HG02610 (cell line): ENCODE measurements around the gene ZFYVE19.

Experiments
- ATAC-seq: cut with Tn5 transposase; IDR thresholded peaks from one replicate; pipeline ENCODE4 v1.9.1; 2021; ENCODE audit warnings: mild to moderate bottlenecking, moderate library complexity; ENCODE audit not compliant: unreplicated experiment

Gene ZFYVE19

GRCh38 chr15:40775740-40776536 is 31.0 kb upstream of the ZFYVE19 start:
- ATAC-seq = no peak

DNA sequence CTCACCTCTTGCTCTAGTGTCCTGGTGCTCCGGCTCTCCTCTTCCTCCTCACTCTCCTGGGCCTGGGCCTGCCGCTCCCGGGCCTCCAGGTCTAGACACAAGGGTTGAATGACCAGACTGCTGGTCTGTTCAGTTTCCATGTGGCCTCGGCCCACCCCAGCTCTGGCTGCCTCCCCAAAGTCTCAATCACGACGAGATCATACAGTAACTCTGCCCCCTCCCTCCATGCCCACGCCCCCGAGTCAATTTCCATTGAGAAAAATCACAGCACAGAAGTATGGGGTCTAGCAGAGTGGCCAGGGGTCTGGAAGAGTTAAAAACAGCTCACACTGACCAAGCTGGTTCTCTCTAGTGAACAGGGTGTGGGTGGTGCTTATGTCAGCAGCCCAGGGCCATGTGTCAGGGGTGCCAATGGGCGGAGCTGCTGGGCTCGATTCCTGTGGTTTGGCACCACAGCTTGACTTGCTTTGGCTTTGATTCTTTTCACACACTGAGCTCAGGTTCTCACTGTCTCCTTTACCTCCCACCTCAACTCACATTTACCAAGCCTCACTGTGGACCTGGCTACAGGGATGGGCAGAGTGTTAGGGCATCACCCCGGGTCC is 30.2 kb upstream of the ZFYVE19 start:
- ATAC-seq = no peak

GRCh38 chr15:40782609-40783227 is 24.2 kb upstream of the ZFYVE19 start:
- peak; percentile 63 for ATAC-seq

DNA sequence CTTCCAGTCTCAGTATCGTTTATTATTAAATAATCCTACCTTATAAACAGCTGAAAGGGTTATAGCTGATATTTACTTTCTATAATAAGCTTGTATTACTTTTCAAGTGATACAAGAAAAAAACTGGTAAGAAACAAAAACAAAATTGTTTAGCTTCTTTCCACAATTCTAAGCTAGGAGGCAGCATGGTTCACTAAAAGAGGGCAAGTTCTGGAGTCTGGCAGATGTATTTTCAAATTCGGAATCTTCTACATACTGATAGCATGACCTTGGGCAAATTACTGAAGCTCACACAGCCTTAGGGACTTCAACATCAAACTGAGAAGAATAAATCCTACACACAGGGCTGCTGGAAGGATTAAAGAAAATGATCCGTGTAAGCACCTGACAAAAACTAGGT is 21.7 kb upstream of the ZFYVE19 start:
- ATAC-seq = no peak

DNA sequence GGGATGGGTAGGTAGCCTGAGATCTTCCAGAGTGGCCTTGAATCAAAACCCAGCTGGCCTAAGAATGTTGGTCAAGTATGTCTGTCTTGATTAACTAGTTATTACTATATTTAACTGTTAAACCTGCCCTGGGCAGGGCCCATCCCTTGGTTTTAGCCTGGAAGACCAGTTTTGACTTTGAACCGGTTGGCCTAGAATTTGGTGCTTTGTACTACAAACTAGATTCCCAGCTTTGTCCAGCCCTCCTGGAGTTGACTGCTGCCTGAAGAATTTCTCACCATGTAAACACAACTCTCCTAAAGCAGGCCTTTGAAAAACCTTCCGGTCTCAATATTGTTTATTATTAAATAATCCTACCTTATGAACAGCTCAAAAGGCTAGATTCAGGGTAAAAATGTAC is 21.1 kb upstream of the ZFYVE19 start:
- ATAC-seq = no peak

- no peak for ATAC-seq
Observed at GRCh38 chr15:40787344-40787841, 19.5 kb upstream of the ZFYVE19 start.

DNA sequence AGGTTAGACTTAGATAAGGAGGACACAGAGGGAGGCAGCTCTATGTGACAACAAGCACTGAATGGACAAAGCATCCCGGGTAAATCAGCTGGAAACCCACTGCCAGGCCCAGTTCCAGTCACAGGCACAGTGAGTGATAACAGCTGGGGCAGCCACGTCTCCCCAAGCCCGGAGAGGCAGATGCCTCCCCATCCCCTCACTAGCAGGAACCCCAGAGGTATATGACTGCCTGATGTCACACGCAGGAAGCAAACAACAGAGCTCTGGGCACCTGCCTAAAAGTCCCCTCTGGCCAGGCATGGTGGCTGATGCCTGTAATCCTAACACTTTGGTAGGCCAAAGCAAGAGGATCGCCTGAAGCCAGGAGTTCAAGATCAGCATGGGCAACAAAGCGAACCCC is 18.9 kb upstream of the ZFYVE19 start:
- no peak for ATAC-seq

DNA sequence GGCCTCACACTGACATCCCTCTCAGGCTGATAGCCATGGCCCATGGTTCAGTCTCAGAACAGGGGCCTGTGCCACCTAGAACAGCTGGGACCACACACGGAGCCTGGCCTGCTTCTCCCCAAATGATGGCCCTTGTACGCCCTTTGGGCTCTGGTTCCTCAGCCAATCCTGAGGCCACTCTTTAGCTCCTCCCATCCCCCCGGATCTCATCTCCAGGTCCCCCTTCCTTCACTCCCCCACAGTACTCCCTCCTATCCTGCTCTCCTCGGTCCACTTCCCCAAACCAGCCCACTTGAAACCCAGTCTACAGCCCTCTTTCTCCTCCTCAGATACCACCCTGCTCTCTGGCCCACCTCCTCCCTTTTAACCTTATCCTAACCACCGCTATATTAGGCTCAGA is 17.8 kb upstream of the ZFYVE19 start:
- no peak for ATAC-seq

DNA sequence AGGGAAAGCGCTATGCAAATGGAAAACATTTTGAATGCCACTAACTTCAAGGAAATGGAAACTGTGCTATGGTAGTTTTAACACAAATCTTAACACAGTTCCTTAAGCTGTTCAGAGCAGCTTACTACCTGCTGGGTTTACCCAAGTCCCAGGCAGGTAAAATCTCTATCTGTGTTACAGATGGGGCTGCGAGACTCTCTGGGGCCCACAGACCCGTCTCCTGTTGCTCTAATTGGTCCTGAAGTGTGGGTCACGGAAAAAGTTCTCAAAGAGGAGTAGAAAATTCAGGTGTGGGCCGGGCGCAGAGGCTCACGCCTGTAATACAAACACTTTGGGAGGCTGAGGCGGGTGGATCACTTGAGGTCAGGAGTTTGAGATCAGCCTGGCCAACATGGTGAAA is 16.9 kb upstream of the ZFYVE19 start:
- ATAC-seq = no peak

- no peak for ATAC-seq
Observed at GRCh38 chr15:40790718-40791117, 16.2 kb upstream of the ZFYVE19 start.

DNA sequence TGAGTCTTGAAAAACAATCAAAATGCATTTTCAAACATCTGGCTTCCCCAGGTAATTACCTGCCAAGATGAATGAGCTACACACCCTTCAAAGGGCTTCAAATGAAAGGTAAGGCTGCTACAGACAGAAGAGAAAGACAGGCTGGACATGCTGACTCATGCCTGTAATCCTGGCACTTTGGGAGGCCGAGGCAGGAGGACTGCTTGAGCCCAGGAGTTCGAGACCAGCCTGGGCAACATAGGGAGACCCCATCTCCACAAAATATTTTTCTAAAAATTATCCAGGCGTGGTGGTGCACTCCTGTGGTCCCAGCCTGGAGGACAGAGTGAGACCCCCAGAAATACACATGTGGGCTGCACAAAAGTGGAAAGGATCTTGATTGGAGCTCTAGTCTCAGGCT is 14.5 kb upstream of the ZFYVE19 start:
- ATAC-seq = no peak

- ATAC-seq = no peak
Observed at GRCh38 chr15:40793216-40793989, 13.5 kb upstream of the ZFYVE19 start.

DNA sequence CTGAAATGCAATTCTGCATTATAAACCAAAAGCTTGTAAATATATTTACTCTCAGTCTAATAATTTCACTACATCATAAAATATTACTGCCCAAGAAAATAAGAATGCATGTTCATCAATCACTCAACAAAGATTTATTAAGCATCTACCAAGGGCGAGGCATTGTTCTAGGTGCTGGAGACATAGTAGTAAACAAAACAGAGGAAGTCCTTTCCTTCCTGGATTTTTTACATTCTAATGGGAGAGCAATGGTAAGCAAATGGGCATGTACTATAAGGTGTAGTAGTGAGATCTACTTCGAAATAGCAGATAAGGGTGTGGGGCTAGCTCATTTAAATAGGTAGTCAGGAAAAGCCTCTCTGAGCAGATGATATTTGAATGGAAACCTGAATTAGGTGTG is 10.8 kb upstream of the ZFYVE19 start:
- ATAC-seq = no peak

DNA sequence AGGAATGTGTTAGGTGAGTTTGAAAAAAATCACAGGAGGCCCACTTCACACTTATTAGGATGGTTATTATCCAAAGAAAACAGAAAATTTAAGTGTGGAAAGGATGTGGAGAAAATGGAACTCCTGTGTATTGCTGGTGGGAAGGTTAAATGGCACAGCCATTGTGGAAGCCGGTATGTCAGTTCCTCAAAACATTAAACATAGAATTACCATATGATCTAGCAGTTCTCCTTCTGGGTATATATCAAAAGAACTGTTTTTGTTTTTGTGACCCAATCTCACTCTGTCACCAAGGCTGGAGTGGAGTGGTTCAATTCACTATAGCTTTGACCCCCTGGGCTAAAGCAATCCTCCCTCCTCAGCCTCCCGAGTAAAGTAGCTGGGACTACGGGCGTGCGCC is 10.4 kb upstream of the ZFYVE19 start:
- no peak for ATAC-seq

GRCh38 chr15:40799523-40799922 is 7.4 kb upstream of the ZFYVE19 start:
- no peak for ATAC-seq

DNA sequence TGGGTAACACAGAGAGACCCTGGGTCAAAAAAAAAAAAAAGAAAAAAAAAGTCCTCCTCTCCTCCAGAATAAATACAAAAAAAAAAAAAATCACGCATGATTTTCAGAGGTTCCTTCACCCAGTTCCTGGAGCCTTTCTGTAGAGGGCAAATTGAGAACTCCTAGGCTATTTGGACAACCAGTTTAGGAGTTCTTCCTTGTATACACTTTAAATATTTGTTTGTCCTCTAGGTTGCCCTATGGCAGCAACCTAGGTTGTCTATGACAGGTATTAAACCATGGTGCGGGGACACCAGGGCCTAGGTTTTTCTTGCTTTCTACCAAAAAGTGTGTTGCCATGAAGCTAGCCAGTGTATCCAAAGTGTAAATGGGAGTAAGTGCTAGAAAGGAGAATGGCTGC is 3.8 kb upstream of the ZFYVE19 start:
- no peak for ATAC-seq

- no peak for ATAC-seq
Observed at GRCh38 chr15:40803688-40804087, 3.2 kb upstream of the ZFYVE19 start.

GRCh38 chr15:40806672-40807027 is 239 bp upstream of the ZFYVE19 start:
- no peak for ATAC-seq

- no peak for ATAC-seq
Observed at GRCh38 chr15:40807888-40808461, 1.1 kb downstream of the ZFYVE19 start.

- ATAC-seq = no peak
Observed at GRCh38 chr15:40808861-40809450, 2.1 kb downstream of the ZFYVE19 start.
